Mucosa of rectum (tissue), 2 donors: ENCODE data around the gene HNF4A.

Experiments
- H3K27ac ChIP-seq, 2 donors: one replicate each; pipeline ENCODE4 v1.7.0; 2013; ENCODE audit warnings: inconsistent platforms in 2 of 2, low read depth in 2 of 2, low read length in 2 of 2
- H3K27me3 ChIP-seq, 2 donors: one replicate each; pipeline ENCODE4 v1.7.0; 2013; ENCODE audit warnings: low read length in 2 of 2; ENCODE audit not compliant: control insufficient read depth in 2 of 2, insufficient read depth in 2 of 2
- H3K36me3 ChIP-seq, 2 donors: one replicate each; pipeline ENCODE4 v1.7.0; 2013; ENCODE audit warnings: low read length in 2 of 2; ENCODE audit not compliant: control insufficient read depth in 2 of 2, insufficient read depth in 2 of 2
- H3K4me1 ChIP-seq, 2 donors: one replicate each; pipeline ENCODE4 v1.7.0; 2013; ENCODE audit warnings: low read length in 2 of 2, mild to moderate bottlenecking in 1 of 2; ENCODE audit not compliant: control insufficient read depth in 2 of 2, insufficient read depth in 2 of 2
- H3K4me3 ChIP-seq, 2 donors: one replicate each; pipeline ENCODE4 v1.7.0; 2013; ENCODE audit warnings: low read length in 2 of 2
- H3K9ac ChIP-seq, 2 donors: one replicate each; pipeline ENCODE4 v1.7.0; 2013; ENCODE audit warnings: low read length in 2 of 2, low read depth in 1 of 2, mild to moderate bottlenecking in 1 of 2
- H3K9me3 ChIP-seq, 2 donors: one replicate each; pipeline ENCODE4 v1.7.0; 2013; ENCODE audit warnings: low read length in 2 of 2; ENCODE audit not compliant: control insufficient read depth in 2 of 2
- donor health status: healthy.
- donor health status: Normal muscosa, but diverticular disease.

The HNF4A gene

DNA sequence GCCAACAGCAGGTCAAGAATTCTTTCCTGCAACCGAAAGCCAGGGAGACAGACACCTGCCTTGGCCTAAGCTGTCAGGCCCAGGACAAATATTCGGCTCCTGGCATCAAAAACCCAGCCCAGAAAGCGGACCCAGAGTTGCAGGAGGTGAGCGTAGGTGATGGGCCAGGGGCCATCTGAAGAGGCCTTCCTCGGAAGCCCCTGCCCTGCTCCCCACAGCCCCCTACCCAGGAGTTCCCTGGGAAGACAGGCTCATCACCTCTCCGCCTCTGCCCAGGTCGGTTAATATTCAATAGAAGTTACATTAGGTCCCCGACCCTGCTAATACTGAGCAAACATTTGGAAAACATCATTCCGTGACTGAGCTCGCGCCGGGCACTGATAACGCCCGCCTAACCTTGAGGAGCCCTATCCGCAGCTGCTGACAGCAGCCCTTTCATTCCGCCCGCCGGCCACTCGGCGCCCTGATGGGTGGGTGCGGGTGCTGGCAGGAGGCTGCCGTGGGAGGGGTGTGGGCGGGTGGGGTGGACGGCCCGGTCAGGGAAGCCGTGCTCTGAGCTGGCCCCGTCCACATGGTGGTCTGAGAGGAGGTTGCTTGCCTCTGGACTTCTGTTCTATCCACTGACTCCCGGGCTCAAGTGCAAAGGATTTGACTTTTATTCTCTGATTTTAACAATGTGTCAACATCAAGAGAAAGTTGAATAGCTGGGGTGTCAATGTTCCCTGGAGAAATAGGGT is 55.7 kb downstream of the HNF4A start:
- Histone ChIP-seq H3K27ac (peak overlapping the region; percentile 61 to 71), H3K9me3 (no peaks in the 10 kb centered on the region), H3K27me3 (no peaks in the 10 kb centered on the region), H3K36me3 (peaks cover 62 to 67% of the 10 kb centered on the region in 2 donors), H3K4me3 (no peak overlapping the region), H3K9ac (peak overlapping the region in 1 of 2 donors; percentile 59), H3K4me1 (peaks cover 34 to 42% of the 10 kb centered on the region in 2 donors)

DNA sequence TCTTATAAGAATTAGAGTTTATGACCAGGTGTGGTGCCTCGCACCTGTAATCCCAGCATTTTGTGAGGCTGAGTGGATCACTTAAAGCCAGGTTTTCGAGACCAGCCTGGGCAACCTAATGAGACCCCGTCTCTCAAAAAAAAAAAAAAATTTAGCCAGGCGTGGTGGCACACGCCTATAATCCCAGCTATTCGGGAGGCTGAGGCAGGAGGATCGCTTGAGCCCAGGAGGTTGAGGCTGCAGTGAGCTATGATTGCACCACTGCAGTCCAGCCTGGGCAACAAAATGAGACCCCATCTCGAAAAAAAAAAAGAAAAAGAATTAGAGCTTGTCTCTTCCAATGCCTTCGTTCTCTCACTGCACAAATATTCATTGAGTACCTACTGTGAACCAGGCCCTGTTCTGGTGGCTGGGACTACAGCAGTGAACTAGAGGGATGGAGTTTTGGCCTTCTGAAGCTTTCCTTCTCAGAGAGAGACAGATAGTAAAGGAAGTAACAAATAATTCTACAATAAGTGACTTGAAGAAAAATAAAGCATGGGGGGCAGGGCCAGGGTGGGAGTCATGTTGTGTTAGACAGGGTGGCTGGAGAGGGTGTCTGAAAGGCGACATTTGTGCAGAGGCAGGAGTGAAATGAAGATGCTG is 56.4 kb downstream of the HNF4A start:
- peak overlapping the region in 1 of 2 donors; percentile 32 for H3K9ac ChIP-seq
- peak overlapping the region in 1 of 2 donors; percentile 49 for H3K27ac ChIP-seq
- H3K36me3 ChIP-seq = peaks cover 68 to 73% of the 10 kb centered on the region in 2 donors

GRCh38 chr20:44412402-44413144 is 57.1 kb downstream of the HNF4A start:
- H3K27me3 ChIP-seq = no peaks in the 10 kb centered on the region
- peaks cover 24 to 31% of the 10 kb centered on the region in 2 donors for H3K4me1 ChIP-seq
- H3K27ac ChIP-seq = peak overlapping the region in 1 of 2 donors; percentile 34
- H3K9me3 ChIP-seq = no peaks in the 10 kb centered on the region
- H3K4me3 ChIP-seq = no peak overlapping the region
- H3K36me3 ChIP-seq = peaks cover 72 to 80% of the 10 kb centered on the region in 2 donors
- no peak overlapping the region for H3K9ac ChIP-seq

More for the DNA sequence above, 56.4 kb downstream of the HNF4A start:
- Histone ChIP-seq H3K4me1 (peaks cover 27 to 35% of the 10 kb centered on the region in 2 donors), H3K27me3 (no peaks in the 10 kb centered on the region), H3K4me3 (no peak overlapping the region), H3K9me3 (no peaks in the 10 kb centered on the region)

DNA sequence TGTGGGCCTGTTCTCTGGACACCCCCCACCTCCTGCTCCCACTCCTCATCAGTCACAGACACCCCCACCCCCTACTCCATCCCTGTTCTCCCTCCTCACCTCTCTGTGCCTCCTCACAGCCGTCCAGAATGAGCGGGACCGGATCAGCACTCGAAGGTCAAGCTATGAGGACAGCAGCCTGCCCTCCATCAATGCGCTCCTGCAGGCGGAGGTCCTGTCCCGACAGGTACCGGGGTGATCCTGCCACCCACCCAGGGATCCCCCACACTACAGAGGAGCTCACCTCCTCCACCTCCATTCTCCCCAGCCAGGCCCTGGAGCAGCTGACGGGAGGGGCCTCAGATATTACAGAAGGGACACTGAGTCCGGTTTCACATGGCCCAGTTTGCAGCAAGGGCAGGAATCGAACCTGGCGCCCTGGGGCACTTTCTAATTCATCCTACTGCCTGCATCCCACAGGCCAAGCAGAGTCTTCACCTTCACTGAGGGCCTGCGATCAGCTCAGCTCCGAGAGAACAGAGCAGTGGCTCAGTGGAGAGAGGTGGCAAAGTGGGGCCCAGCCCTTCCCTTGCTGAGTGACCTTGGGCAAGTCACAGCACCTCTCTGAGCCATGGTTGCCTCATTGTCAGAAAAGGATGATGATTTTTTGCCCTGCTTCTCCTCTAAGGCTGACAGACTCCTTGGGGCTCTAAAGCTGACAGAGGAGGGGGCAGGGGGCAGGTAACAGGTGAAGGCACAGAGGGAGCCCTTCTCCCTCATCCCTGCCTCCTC is 58.3 kb downstream of the HNF4A start:
- Histone ChIP-seq H3K9me3 (no peaks in the 10 kb centered on the region), H3K4me3 (no peak overlapping the region), H3K27ac (no peak overlapping the region), H3K27me3 (no peaks in the 10 kb centered on the region), H3K4me1 (peaks cover 17 to 19% of the 10 kb centered on the region in 2 donors), H3K9ac (no peak overlapping the region), H3K36me3 (peaks cover 76 to 79% of the 10 kb centered on the region in 2 donors)

DNA sequence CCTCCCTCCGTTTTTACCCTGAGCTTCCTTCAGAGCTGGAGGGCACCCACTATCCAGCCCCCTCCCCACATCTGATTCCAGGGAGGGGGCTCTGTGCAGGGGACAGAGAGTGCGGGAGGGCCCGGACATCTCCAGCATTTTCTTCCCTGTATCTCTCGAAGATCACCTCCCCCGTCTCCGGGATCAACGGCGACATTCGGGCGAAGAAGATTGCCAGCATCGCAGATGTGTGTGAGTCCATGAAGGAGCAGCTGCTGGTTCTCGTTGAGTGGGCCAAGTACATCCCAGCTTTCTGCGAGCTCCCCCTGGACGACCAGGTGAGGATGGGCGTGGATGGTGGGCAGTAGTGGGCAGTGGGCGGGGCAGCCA is 58.8 kb downstream of the HNF4A start:
- H3K9ac ChIP-seq = no peak overlapping the region
- H3K36me3 ChIP-seq = peaks cover 73 to 78% of the 10 kb centered on the region in 2 donors
- no peak overlapping the region for H3K4me3 ChIP-seq
- H3K9me3 ChIP-seq = no peaks in the 10 kb centered on the region
- no peak overlapping the region for H3K27ac ChIP-seq
- H3K27me3 ChIP-seq = no peaks in the 10 kb centered on the region
- H3K4me1 ChIP-seq = peaks cover 11 to 16% of the 10 kb centered on the region in 2 donors

- Histone ChIP-seq H3K9me3 (no peaks in the 10 kb centered on the region), H3K4me3 (no peak overlapping the region)
Measured at GRCh38 chr20:44414808-44415207, 59.3 kb downstream of the HNF4A start.

DNA sequence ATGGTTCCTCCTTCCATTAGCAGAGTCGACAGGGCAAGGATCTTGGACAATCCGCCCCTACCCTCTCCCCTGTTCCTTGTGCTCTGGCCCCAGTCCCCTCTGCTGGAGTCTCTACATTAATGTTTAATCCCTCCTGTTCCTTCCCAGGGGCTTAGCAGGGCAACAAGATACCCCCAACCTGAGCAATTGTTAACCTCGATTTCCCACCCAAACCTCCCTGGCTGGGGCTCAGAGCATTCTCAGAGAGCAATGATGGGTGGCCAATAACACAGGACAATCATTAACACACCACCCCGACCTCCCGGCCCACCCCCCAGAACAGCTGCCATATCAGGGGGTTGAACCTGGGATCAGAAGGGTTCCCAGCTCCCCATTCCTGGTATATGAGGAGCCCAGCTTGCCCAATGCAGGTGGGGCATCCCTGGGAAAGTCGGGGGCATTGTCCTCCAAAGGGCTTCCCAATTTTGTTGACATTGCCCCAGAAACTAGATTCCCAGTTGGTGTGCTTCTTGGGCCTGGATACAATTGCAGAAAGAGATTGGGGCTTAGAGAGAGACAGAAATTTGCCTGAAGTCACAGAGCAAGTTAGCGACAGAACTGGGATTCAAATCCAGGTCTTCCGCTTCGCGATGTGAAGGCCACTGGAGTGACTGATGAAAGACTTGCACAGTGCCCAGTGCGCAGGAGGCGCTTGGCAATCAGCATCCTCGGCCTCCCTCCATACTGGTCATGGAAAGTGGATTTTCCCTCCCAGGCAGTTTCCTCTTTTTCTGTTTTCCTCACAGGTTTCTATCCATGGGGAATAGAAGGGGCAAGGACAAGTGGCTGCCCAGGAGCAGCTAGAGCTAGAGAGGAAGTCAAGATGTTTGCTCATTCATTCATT is 60.6 kb downstream of the HNF4A start:
- no peak overlapping the region for H3K27ac ChIP-seq
- peaks cover 63 to 78% of the 10 kb centered on the region in 2 donors for H3K36me3 ChIP-seq

More at GRCh38 chr20:44414808-44415207, 59.3 kb downstream of the HNF4A start:
- Histone ChIP-seq H3K36me3 (peaks cover 70 to 81% of the 10 kb centered on the region in 2 donors), H3K4me1 (peaks cover 10 to 13% of the 10 kb centered on the region in 2 donors), H3K27me3 (no peaks in the 10 kb centered on the region), H3K9ac (no peak overlapping the region), H3K27ac (no peak overlapping the region)

GRCh38 chr20:44418069-44418905 is 62.8 kb downstream of the HNF4A start:
- H3K27ac ChIP-seq = peak overlapping the region in 1 of 2 donors; percentile 27

More for the DNA sequence above, 60.6 kb downstream of the HNF4A start:
- Histone ChIP-seq H3K9ac (no peak overlapping the region), H3K27me3 (no peaks in the 10 kb centered on the region), H3K4me1 (peaks cover under 1 to 1% of the 10 kb centered on the region in 2 donors), H3K4me3 (no peak overlapping the region), H3K9me3 (no peaks in the 10 kb centered on the region)

More at GRCh38 chr20:44418069-44418905, 62.8 kb downstream of the HNF4A start:
- H3K9me3 ChIP-seq = no peaks in the 10 kb centered on the region
- peaks cover 0 to 5% of the 10 kb centered on the region in 2 donors for H3K4me1 ChIP-seq
- no peaks in the 10 kb centered on the region for H3K27me3 ChIP-seq
- peaks cover 57 to 74% of the 10 kb centered on the region in 2 donors for H3K36me3 ChIP-seq
- no peak overlapping the region for H3K9ac ChIP-seq
- H3K4me3 ChIP-seq = no peak overlapping the region
